Sigmoid colon (tissue), 7 donors: ENCODE measurements around the gene SLC9A8. TPM values are rescaled to one million over a fixed set of nuclear protein-coding genes. Genes with fewer than 3 reads are reported as not detected.

Experiments used
- DNase-seq: peaks from one replicate; pipeline ENCODE4 v3.0.0-alpha.2; 2019
- H3K27ac ChIP-seq, 4 donors: fragments of 200-600 bp; sonication (generic); one replicate each; pipeline ENCODE4 v1.5.1; 2016 to 2019; ENCODE audit warnings: mild to moderate bottlenecking in 1 of 4
- H3K27me3 ChIP-seq, 3 donors: fragments of 200-600 bp; sonication (generic); one replicate each; pipeline ENCODE4 v1.5.1; 2019; ENCODE audit warnings: mild to moderate bottlenecking in 1 of 3
- H3K36me3 ChIP-seq, 4 donors: fragments of 200-600 bp; sonication (generic); one replicate each; pipeline ENCODE4 v1.5.1; 2016 to 2019
- H3K4me1 ChIP-seq, 4 donors: fragments of 200-600 bp; sonication (generic); one replicate each; pipeline ENCODE4 v1.5.1; 2017 to 2019
- H3K4me3 ChIP-seq, 4 donors: fragments of 200-600 bp; sonication (generic); one replicate each; pipeline ENCODE4 v1.5.1; 2017 to 2019; ENCODE audit warnings: mild to moderate bottlenecking in 2 of 4, moderate library complexity in 1 of 4
- H3K9me3 ChIP-seq, 4 donors: fragments of 200-600 bp in 3 of 4; sonication (generic) in 3 of 4; one replicate each; pipeline versions ENCODE4 v1.5.1 to v1.6.1; 2013 to 2019
- EP300 ChIP-seq, 4 donors: sonication (generic); formaldehyde crosslinking; IDR thresholded peaks; one replicate each; pipeline ENCODE4 v1.6.1; 2017; ENCODE audit warnings: antibody characterized with exemption in 4 of 4
- POLR2A ChIP-seq, 2 donors: fragments of 450-650 bp; IDR thresholded peaks; one replicate each; pipeline ENCODE4 v1.6.1; 2016; ENCODE audit warnings: antibody characterized with exemption in 2 of 2, mild to moderate bottlenecking in 2 of 2, moderate library complexity in 2 of 2
- POLR2AphosphoS5 ChIP-seq, 4 donors: sonication (generic); formaldehyde crosslinking; IDR thresholded peaks; one replicate each; pipeline ENCODE4 v1.6.1; 2017; ENCODE audit warnings: antibody characterized with exemption in 4 of 4
- WGBS, 2 donors: extraction: QIAGEN DNeasy Blood & Tissue Kit; methylation state at CpG; one replicate each; pipeline ENCODE4 v1.1.7; 2013; 5-methylcytosine and 5-hydroxymethylcytosine counted together
- intact Hi-C: fragments of 100-400 bp; cut with DNase I; formaldehyde crosslinking; loops from one replicate; pipeline ENCODE4 v1.15.1; 2023
- polyA plus RNA-seq, 3 donors: library from polyadenylated mRNA; stranded (reverse); fragments of 200-250 nt; gene quantifications; one replicate each; pipeline ENCODE4 v1.2.3, GENCODE V29; 2013
- total RNA-seq, 4 donors: library from RNA; depleted of rRNA; stranded (reverse); fragments of >200 nt; gene quantifications; one replicate each; pipeline ENCODE4 v1.1.0, GENCODE V29; 2016
- TF ChIP-seq, protein P1 (sequence below), 4 experiments: fragments of 450-650 bp in 3 of 4; fragments of 200-600 bp in 1 of 4; IDR thresholded peaks; one replicate each; pipeline ENCODE4 v1.5.1; 2016 to 2019; ENCODE audit warnings: antibody characterized with exemption in 4 of 4, mild to moderate bottlenecking in 3 of 4, moderate library complexity in 2 of 4
- donor health status: healthy with polysubstance abuse.
- donor health status: Bipolar disorder and iron deficiency.
- donor health status: healthy.

The SLC9A8 gene
- total and polyA plus RNA-seq, 7 donors = 1.8 to 14.7 (median 5.7) TPM

- Histone ChIP-seq H3K4me3 (no peak overlapping the region), H3K27me3 (no peaks in the 10 kb centered on the region), H3K27ac (no peak overlapping the region), H3K4me1 (no peaks in the 10 kb centered on the region), H3K36me3 (peaks cover 0 to 76% (median 10%) of the 10 kb centered on the region in 4 donors), H3K9me3 (no peaks in the 10 kb centered on the region)
- WGBS, 2 donors = 84 to 87% methylated on average over 8 of the region's 8 CpGs
- intact Hi-C loops = no loop called here
- TF ChIP-seq POLR2AphosphoS5 (IDR thresholded peaks at IDR 0.05) (no peak), POLR2A (IDR thresholded peaks at IDR 0.05) (no peak), EP300 (IDR thresholded peaks at IDR 0.05) (no peak)
- TF ChIP-seq, protein P1, sequence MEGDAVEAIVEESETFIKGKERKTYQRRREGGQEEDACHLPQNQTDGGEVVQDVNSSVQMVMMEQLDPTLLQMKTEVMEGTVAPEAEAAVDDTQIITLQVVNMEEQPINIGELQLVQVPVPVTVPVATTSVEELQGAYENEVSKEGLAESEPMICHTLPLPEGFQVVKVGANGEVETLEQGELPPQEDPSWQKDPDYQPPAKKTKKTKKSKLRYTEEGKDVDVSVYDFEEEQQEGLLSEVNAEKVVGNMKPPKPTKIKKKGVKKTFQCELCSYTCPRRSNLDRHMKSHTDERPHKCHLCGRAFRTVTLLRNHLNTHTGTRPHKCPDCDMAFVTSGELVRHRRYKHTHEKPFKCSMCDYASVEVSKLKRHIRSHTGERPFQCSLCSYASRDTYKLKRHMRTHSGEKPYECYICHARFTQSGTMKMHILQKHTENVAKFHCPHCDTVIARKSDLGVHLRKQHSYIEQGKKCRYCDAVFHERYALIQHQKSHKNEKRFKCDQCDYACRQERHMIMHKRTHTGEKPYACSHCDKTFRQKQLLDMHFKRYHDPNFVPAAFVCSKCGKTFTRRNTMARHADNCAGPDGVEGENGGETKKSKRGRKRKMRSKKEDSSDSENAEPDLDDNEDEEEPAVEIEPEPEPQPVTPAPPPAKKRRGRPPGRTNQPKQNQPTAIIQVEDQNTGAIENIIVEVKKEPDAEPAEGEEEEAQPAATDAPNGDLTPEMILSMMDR (IDR thresholded peaks at IDR 0.05) = no peak
- no peak for DNase-seq
Measured at GRCh38 chr20:49866051-49866450, 53.4 kb downstream of the SLC9A8 start.

DNA sequence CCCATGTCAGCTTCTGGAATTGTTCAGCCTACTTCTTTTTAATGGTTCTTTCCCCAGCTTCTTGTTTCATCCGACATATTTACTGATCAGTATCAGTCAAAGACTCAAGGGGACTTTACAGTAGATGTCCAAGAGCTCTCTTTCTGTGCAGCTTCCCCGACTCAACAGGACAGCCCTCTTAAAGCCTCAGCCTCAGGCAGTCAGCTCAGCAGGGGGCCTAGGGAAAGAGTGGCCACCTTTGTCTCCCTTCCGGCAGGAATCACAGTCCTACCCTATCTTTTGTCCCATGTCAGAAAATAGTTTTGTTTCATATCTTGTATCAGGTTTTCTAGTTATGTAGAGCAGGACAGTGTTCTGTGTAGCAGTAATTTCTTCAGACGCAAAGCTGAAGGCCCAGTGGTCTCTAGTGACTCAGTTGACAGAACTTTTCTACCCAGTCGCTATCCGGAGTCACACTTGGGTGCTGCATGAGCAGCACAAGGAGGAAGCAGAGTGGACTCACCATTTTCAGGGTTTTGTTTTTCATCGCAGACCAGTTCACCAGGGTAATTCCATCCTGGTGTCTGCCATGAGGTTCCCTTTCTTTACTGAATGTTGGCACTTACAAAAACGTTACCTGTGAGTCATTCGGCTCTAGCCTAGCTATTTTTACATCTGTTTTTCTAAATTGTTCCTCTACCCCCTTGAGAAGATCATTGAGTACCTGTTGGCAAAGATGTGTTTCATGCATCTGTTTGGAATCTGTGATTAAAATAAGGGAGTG is 55.0 kb downstream of the SLC9A8 start:
- Histone ChIP-seq H3K27me3 (no peaks in the 10 kb centered on the region), H3K4me1 (no peaks in the 10 kb centered on the region), H3K36me3 (peaks cover 0 to 79% (median 10%) of the 10 kb centered on the region in 4 donors), H3K4me3 (no peak overlapping the region), H3K27ac (no peak overlapping the region), H3K9me3 (no peaks in the 10 kb centered on the region)
- 82 to 87% methylated on average over 9 of the region's 9 CpGs for WGBS, 2 donors
- TF ChIP-seq POLR2AphosphoS5 (IDR thresholded peaks at IDR 0.05) = no peak
- no peak for TF ChIP-seq POLR2A (IDR thresholded peaks at IDR 0.05)
- TF ChIP-seq, protein P1 (IDR thresholded peaks at IDR 0.05) = no peak
- intact Hi-C loops = no loop called here
- no peak for DNase-seq

DNA sequence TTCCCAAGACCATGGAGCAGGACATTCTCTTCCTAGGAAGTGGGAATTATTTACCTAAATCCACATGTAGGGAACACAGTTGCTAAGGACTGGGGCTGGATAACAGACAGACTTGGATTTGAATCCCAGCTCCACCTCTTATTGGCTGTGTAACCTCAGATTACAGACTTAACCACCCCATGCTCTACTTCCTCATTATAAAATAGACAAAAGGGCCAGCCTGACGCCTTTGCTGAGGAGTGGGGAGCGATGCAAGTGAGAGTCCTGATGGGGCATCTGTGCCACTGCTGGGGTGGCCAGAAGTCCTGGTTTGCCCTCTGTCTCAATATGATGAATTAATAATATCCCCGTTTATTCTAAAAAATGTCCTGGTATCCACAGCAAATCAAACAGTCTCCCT is 55.9 kb downstream of the SLC9A8 start:
- H3K27ac ChIP-seq = no peak overlapping the region
- no peaks in the 10 kb centered on the region for H3K9me3 ChIP-seq
- 70 to 85% methylated on average over 3 of the region's 3 CpGs for WGBS, 2 donors
- TF ChIP-seq EP300 (IDR thresholded peaks at IDR 0.05) (no peak), POLR2AphosphoS5 (IDR thresholded peaks at IDR 0.05) (no peak), POLR2A (IDR thresholded peaks at IDR 0.05) (no peak)
- TF ChIP-seq, protein P1 (IDR thresholded peaks at IDR 0.05) = no peak
- H3K27me3 ChIP-seq = no peaks in the 10 kb centered on the region
- H3K36me3 ChIP-seq = peaks cover 0 to 71% (median 10%) of the 10 kb centered on the region in 4 donors
- DNase-seq = no peak
- H3K4me3 ChIP-seq = no peak overlapping the region
- H3K4me1 ChIP-seq = no peaks in the 10 kb centered on the region
- intact Hi-C loops = no loop called here

GRCh38 chr20:49868964-49869363 is 56.3 kb downstream of the SLC9A8 start:
- no peak for DNase-seq
- Histone ChIP-seq H3K4me1 (no peaks in the 10 kb centered on the region), H3K4me3 (no peak overlapping the region), H3K27ac (no peak overlapping the region), H3K36me3 (peaks cover 0 to 67% (median 10%) of the 10 kb centered on the region in 4 donors), H3K27me3 (no peaks in the 10 kb centered on the region), H3K9me3 (no peaks in the 10 kb centered on the region)
- TF ChIP-seq, protein P1 (IDR thresholded peaks at IDR 0.05) = no peak
- TF ChIP-seq POLR2A (IDR thresholded peaks at IDR 0.05) (no peak), EP300 (IDR thresholded peaks at IDR 0.05) (no peak), POLR2AphosphoS5 (IDR thresholded peaks at IDR 0.05) (no peak)
- intact Hi-C loops = no loop called here
- WGBS, 2 donors = 85% methylated on average over 5 of the region's 5 CpGs
